C4-2B (cell line): ENCODE data around the gene FHDC1.

Experiments used
- CTCF ChIP-seq: fragments of 450-650 bp; conservative IDR thresholded peaks from 2 replicates; pipeline ENCODE4 v1.5.1; 2017; ENCODE audit warnings: mild to moderate bottlenecking
- ZFX ChIP-seq: fragments of 450-650 bp; IDR thresholded peaks from 2 replicates; pipeline ENCODE4 v1.6.1; 2017

DNA sequence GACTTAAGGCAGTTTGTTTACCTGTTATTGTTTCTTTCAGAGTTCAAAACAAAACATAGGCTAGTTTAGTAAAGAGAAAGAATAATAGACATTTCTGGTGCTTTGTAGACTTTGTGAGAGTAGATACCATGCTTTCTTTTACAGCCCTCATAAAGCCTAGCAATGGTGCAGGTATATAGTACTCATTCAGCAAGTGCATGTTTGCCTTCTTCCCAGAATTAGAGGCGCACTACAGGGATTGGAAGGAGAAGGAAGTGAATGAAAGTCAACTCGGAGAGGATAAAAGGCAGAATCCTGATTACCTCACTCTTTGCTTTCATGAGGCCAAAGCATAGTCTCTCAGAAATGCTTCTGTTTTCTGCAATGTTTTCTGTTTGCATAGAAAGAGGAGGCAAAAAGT, 43.1 kb upstream of the FHDC1 start:
- TF ChIP-seq CTCF = no peak
- no peak for TF ChIP-seq ZFX
